ENCODE results near the gene SLC11A1.

The SLC11A1 gene

GRCh38 chr2:218366621-218367414 lies 15.3 kb upstream of the SLC11A1 start:
- H3K4me3 ChIP-seq (ENCODE audit: low read depth, low read length), result peak overlapping the region; percentile 52

- H3K4me3 ChIP-seq (ENCODE audit: low read depth, low read length), result peak overlapping the region; percentile 52
These were observed 14.5 kb upstream of the SLC11A1 start for GRCh38 chr2:218367415-218368149.

GRCh38 chr2:218368150-218368528 lies 13.9 kb upstream of the SLC11A1 start:
- H3K4me3 ChIP-seq (ENCODE audit: low read depth, low read length), result peak overlapping the region; percentile 52

- no peak overlapping the region for H3K4me3 ChIP-seq (ENCODE audit: low read depth, low read length)
These were observed 13.4 kb upstream of the SLC11A1 start for GRCh38 chr2:218368621-218369153.

- H3K4me3 ChIP-seq (ENCODE audit: low read depth, low read length), result no peak overlapping the region
These were observed 12.7 kb upstream of the SLC11A1 start for GRCh38 chr2:218369330-218369729.

- H3K4me3 ChIP-seq (ENCODE audit: low read depth, low read length), result no peak overlapping the region
These were observed 11.5 kb upstream of the SLC11A1 start for GRCh38 chr2:218370410-218371063.

GRCh38 chr2:218371983-218372350 lies 10.1 kb upstream of the SLC11A1 start:
- H3K4me3 ChIP-seq (ENCODE audit: low read depth, low read length), result no peak overlapping the region

GRCh38 chr2:218374795-218375194 lies 7.3 kb upstream of the SLC11A1 start:
- H3K4me3 ChIP-seq (ENCODE audit: low read depth, low read length), result no peak overlapping the region

- no peak overlapping the region for H3K4me3 ChIP-seq (ENCODE audit: low read depth, low read length)
These were observed 6.9 kb upstream of the SLC11A1 start for GRCh38 chr2:218375212-218375611.

GRCh38 chr2:218378053-218378452 lies 4.0 kb upstream of the SLC11A1 start:
- no peak overlapping the region for H3K4me3 ChIP-seq (ENCODE audit: low read depth, low read length)

GRCh38 chr2:218382785-218383184 lies 712 bp downstream of the SLC11A1 start:
- H3K4me3 ChIP-seq (ENCODE audit: low read depth, low read length), result no peak overlapping the region

GRCh38 chr2:218383892-218384519 lies 1.9 kb downstream of the SLC11A1 start:
- H3K4me3 ChIP-seq (ENCODE audit: low read depth, low read length), result no peak overlapping the region

GRCh38 chr2:218384975-218385374 lies 2.9 kb downstream of the SLC11A1 start:
- H3K4me3 ChIP-seq (ENCODE audit: low read depth, low read length), result no peak overlapping the region

GRCh38 chr2:218386505-218387368 lies 4.7 kb downstream of the SLC11A1 start:
- H3K4me3 ChIP-seq (ENCODE audit: low read depth, low read length), result peak overlapping the region; percentile 42

- H3K4me3 ChIP-seq (ENCODE audit: low read depth, low read length), result peak overlapping the region; percentile 42
These were observed 5.5 kb downstream of the SLC11A1 start for GRCh38 chr2:218387369-218388194.

- no peak overlapping the region for H3K4me3 ChIP-seq (ENCODE audit: low read depth, low read length)
These were observed 7.5 kb downstream of the SLC11A1 start for GRCh38 chr2:218389333-218390150.

- no peak overlapping the region for H3K4me3 ChIP-seq (ENCODE audit: low read depth, low read length)
These were observed 9.1 kb downstream of the SLC11A1 start for GRCh38 chr2:218391202-218391601.

GRCh38 chr2:218392459-218392858 lies 10.4 kb downstream of the SLC11A1 start:
- H3K4me3 ChIP-seq (ENCODE audit: low read depth, low read length), result no peak overlapping the region

Measured in iPS-11a (cell line).